Activated CD4-positive, alpha-beta T cell treated with anti-CD3 and anti-CD28 coated beads, Interleukin-2, Interleukin-6, amounts not matched to agents 100 ng/mL and 50 ng/mL, durations not matched to agents 16 hours and 8 hours (primary cell): ENCODE results near the gene GLRX.

Source experiments
- DNase-seq: peaks from one replicate; pipeline ENCODE4 v3.0.0-alpha.2; 2020

GLRX gene

DNA sequence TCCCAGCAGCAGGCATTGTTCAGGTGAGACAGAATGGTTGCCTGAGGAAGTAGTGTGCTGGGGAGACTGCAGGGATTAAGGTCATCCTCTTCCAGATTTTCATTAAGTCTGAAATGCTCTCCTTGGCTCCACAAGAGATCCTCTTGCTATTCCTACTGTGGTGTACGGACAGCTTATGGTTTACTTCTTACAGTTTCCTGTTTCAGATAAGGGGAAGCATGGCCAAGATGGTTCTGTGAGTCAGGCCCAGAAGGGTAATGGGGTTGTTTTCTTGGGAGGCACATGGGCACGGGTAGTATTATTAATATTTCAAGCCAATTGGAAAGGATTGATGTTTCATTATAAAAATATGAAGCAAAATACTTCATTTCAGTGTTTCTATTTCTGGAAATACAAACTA is 42.9 kb downstream of the GLRX start:
- no peak for DNase-seq

DNA sequence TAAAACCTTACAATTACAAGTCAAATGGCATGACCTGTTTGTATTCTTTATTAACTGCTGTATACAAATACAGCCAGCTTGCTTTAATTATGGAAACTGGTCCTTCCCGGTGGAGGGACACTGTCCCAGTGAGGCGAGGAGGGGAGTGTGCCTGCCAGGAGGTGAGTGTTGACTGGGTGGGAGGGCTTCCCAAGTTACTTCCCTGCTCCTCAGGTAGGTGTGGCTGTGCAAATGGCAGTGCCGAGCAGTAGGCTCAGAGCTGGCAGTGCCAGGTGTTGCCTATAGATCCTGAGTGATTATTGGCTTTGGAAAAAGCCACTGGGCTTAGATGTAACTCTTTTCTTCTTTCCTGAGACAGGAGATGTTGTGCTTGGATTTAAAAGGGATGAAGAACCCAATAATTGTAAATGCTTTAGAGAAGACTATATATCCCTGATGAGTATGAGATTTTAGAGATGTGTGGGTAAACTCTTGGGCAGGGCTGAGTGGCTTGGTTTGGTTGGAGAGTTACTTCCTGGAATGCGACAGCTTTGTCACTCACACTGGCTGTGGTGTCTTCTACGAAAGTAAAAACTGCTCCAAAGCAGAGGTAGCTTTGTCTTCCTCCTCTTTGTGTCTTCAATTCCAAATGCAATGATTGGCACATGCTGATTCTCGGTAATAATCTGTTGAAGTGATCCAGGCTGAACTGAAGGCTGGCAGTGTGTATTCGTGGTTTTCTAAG is 43.7 kb downstream of the GLRX start:
- DNase-seq, result no peak

DNA sequence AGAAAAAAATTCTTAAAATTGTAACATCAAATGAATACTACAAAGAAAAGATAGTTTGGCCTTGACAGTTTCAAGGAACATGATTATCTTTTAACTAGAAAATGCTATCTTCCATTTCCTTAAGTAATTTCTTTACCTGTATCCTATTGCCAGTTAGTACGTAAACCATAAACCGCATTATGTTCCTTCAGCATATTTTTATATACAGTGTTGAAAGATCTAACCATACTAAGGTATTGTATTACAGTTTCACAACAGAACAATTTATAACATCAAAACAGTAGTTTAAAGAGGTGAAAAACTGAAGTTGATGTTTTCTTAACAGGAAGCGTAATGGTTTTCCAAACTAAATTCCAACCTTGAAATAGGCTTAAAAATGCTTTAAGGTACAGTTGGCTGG is 45.1 kb downstream of the GLRX start:
- DNase-seq, result no peak

DNA sequence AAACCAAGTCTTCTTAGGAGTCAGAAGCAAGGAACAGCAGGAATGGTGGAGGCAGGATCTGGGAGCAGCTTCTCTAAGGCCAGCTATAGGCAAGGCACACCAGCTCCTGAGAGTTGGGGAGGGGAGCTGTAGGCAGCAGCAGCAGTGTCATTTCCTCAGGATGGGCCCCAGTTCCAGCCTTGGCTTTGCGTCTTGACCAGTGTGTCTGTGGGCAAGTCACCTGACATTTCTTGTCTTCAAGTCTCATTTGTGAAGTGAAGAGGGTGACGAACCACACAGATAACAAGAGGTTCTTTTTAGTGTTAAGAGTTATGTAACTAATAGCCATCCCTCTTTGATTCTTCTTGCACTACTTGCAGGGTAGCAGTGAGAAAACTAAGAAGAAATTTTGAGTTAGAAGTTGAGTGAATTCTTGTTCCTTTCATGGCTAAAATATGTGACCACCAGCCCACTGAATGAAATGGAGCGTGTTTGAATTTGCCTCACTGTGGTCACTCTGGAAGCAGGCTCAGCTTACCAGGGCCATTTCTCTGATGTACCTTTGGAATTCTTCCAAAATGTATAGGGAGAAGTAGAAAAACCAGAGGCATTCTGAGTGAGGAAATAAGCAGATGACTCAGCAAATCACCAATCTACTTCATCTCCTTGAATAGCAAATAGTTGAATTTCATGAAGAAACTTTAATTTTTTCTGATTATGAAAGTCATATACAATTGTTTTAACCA is 49.0 kb downstream of the GLRX start:
- no peak for DNase-seq

DNA sequence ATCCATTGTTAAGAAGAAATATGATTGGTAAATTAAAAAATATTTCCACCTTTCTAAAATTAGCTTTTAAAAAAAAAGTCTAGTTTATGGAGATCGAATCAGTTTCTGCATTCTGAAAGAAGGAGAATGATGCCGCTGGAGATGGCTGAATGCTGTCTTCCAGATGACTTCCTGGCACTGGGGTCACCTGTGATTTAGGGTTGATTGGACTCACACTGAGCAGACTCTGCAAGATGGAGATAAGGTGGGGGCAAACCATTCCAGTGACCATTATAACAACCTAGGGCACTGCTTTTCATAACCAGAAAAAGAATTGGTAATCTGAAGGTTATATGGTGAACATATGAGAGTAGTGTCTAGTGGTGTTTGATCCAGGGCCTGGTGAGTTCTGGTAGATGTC is 50.6 kb downstream of the GLRX start:
- no peak for DNase-seq

DNA sequence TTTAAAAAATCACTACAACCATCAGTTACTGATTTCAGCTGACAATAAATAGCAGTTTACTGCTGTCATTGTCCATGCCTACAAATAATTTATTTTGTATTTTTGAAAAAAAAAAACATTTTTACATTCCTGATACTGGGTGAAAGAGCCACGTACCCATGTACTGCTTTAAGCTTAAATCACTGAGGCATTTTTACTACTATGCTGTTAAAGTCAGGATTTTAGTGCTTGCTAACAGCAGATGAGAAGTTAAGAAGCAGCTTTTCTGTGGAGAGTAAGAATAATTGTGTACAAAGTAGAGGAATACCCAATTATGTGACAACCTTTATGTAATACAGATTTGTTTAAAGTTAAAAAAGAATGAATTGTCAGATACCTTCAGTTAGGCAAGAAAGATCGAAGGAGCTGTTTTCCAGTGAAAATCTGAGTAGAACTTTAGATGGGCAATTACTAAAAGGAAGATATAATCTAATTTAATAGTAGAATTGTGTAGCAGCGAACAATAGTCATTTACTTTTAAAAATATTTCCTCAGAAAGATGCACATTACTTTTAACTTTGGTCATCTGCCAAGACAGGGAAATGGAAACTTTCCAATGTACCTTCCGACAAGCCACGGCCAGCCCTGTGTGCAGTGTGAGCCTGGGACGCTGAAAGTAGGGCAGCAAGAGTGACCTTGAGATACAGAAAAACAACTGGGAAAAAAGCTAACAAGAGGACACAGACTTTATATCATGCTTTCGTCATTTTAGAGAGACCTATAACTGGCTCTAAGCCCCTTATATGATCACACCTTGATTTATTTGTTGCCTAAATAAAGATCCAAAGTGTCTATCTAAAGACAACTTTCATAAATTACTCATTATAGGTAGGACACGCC is 51.5 kb downstream of the GLRX start:
- no peak for DNase-seq

DNA sequence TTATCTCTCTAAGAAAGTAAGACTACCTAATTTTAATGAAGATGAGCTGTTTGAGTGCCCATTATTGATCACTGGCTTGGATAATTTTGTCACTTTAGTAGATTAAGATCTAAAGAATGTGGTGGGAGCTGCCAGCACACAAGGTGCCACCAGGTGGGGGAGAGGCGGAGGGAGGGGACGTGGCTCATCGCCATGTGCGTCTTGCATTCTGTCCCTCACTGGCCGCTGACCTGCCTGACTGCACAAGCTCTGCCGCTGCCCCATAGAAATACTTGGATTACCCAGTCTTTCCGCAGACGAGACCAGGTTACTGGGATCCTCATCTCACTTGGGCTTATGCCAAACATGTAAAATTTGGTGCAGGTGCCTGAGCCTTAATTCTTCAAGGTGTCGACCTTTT is 53.8 kb downstream of the GLRX start:
- no peak for DNase-seq

DNA sequence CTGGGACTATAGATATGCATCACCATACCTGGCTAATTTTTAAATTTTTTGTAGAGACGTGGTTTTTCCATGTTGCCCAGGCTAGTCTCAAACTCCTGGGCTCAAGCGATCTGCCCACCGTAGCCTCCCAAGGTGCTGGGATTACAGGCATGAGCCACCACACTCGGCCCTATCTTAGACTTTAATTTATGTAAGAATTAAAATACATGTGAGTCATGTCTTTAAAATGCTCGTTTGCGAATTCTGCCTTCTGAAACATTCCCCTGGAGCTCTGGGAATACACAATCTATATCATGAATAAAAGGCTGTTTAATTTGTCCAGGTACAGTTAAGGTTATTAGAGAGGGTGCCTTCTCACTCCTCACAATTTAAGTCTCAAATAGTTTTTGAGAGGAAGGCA is 58.6 kb downstream of the GLRX start:
- DNase-seq, result no peak
